ENCODE measurements around the gene CDK14. TPM values are rescaled to one million over a fixed set of nuclear protein-coding genes. Genes with fewer than 3 reads are reported as not detected.

The CDK14 gene
- total and polyA plus RNA-seq, 11 donors = 2.9 to 37.7 (median 21.3) TPM

GRCh38 chr7:91156316-91157185 lies 560.4 kb downstream of the CDK14 start:
- ATAC-seq (no peak), DNase-seq (no peak)
- 83 to 95% (median 94%) methylated on average over 10 of the region's 10 CpGs for WGBS, 4 donors
- intact Hi-C loops (cut with DNase I) = no loop called here
- H3K4me1 ChIP-seq = no peaks in the 10 kb centered on the region
- no peak for TF ChIP-seq CTCF (IDR thresholded peaks at IDR 0.05)
- TF ChIP-seq POLR2A (IDR thresholded peaks at IDR 0.05) = no peak
- no peaks in the 10 kb centered on the region for H3K27me3 ChIP-seq
- no peak overlapping the region for H3K27ac ChIP-seq
- no peaks in the 10 kb centered on the region for H3K36me3 ChIP-seq
- H3K9me3 ChIP-seq = no peaks in the 10 kb centered on the region
- no peak overlapping the region for H3K4me3 ChIP-seq

GRCh38 chr7:91157579-91158320 lies 561.6 kb downstream of the CDK14 start:
- intact Hi-C loops (cut with DNase I) = no loop called here

GRCh38 chr7:91162436-91162835 lies 566.3 kb downstream of the CDK14 start:
- no peak overlapping the region for H3K4me3 ChIP-seq
- TF ChIP-seq CTCF (IDR thresholded peaks at IDR 0.05) = no peak
- no peak for TF ChIP-seq POLR2A (IDR thresholded peaks at IDR 0.05)
- DNase-seq = peak in 1 of 5 donors; percentile 21
- H3K9me3 ChIP-seq = no peaks in the 10 kb centered on the region
- 57 to 65% (median 62%) methylated on average over 6 of the region's 6 CpGs for WGBS, 4 donors
- no peaks in the 10 kb centered on the region for H3K27me3 ChIP-seq
- H3K4me1 ChIP-seq = peaks cover 0 to 20% (median 0%) of the 10 kb centered on the region in 12 donors
- intact Hi-C loops (cut with DNase I) = no loop called here
- H3K27ac ChIP-seq = no peak overlapping the region
- no peaks in the 10 kb centered on the region for H3K36me3 ChIP-seq
- ATAC-seq = no peak

More at GRCh38 chr7:91157579-91158320, 561.6 kb downstream of the CDK14 start:
- TF ChIP-seq POLR2A (IDR thresholded peaks at IDR 0.05) = no peak
- no peak for TF ChIP-seq CTCF (IDR thresholded peaks at IDR 0.05)
- H3K4me1 ChIP-seq = no peaks in the 10 kb centered on the region
- H3K27ac ChIP-seq = no peak overlapping the region
- no peaks in the 10 kb centered on the region for H3K9me3 ChIP-seq
- ATAC-seq (no peak), DNase-seq (no peak)
- H3K36me3 ChIP-seq = no peaks in the 10 kb centered on the region
- H3K4me3 ChIP-seq = no peak overlapping the region
- no peaks in the 10 kb centered on the region for H3K27me3 ChIP-seq
- 81 to 82% (median 82%) methylated on average over 6 of the region's 6 CpGs for WGBS, 4 donors

GRCh38 chr7:91164506-91164905 lies 568.4 kb downstream of the CDK14 start:
- peaks cover 0 to 20% (median 0%) of the 10 kb centered on the region in 12 donors for H3K4me1 ChIP-seq
- ATAC-seq (no peak), DNase-seq (no peak)
- TF ChIP-seq POLR2A (IDR thresholded peaks at IDR 0.05) (no peak), CTCF (IDR thresholded peaks at IDR 0.05) (no peak)
- intact Hi-C loops (cut with DNase I) = no loop called here
- no peaks in the 10 kb centered on the region for H3K9me3 ChIP-seq
- WGBS, 4 donors = 83 to 95% (median 88%) methylated on average over 2 of the region's 2 CpGs
- H3K4me3 ChIP-seq = no peak overlapping the region
- no peaks in the 10 kb centered on the region for H3K36me3 ChIP-seq
- H3K27ac ChIP-seq = peak overlapping the region in 1 of 12 donors; percentile 72
- H3K27me3 ChIP-seq = no peaks in the 10 kb centered on the region

All from heart left ventricle (tissue), 16 donors.